ENCODE data around the gene PNPLA1.

PNPLA1 gene

GRCh38 chr6:36345681-36346466 is 76.0 kb downstream of the PNPLA1 start:
- H3K4me1 ChIP-seq (ENCODE audit: low read length) = peaks cover 15% of the 10 kb centered on the region
- no peaks in the 10 kb centered on the region for H3K9me3 ChIP-seq (ENCODE audit: insufficient read depth, low read length)

DNA sequence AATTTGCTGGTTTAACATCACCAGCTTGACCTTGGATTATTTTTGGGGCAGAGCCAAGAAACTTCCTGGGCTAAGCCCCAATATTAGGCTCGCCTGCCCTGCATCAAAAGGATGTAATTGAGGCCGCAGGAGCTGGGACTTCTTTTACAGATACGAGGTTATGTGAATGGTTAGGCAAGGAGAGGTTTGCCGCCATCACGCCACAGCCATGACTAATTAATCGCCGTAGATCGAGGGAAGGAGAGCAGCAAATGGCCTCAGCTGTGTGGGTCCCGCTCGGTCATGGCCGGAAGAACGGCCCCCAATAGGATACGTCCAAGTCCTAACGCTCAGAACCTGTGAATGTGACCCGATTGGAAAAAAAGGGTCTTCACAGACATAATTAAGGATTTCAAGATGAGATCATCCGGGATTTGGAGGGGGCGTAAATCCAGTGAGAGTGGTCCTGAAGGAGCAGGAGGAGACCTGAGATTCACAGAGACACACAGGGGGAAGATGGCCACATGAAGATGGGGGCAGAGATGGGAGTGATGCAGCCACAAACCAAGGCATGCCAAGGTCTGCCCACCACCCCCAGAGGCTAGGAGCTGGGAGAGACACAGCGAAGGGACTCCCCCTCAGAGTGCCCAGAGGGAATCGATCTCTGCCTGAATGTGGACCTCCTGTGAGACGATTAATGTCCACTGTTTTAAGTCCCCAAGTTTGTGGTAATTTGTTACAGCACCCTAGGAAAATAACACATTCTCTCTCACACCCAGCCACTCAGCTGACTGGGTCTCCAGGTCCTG is 76.8 kb downstream of the PNPLA1 start:
- Histone ChIP-seq H3K9me3 (ENCODE audit: insufficient read depth, low read length) (no peaks in the 10 kb centered on the region), H3K4me3 (ENCODE audit: low read length) (no peak overlapping the region), H3K27ac (ENCODE audit: low read length) (no peak overlapping the region), H2AFZ (ENCODE audit: low read depth, low read length) (no peak overlapping the region), H3K27me3 (ENCODE audit: low read depth, low read length) (0 out of 2 replicates have a peak, but pooled peaks cover 3% of the 10 kb centered on the region), H3K4me1 (ENCODE audit: low read length) (peaks cover 7% of the 10 kb centered on the region; the same call in 1 of the 2 replicates), H3K79me2 (ENCODE audit: low read length) (no peaks in the 10 kb centered on the region), H3K4me2 (ENCODE audit: low read length) (no peak overlapping the region), H4K20me1 (ENCODE audit: insufficient read depth, low read length) (no peaks in the 10 kb centered on the region), H3K9ac (ENCODE audit: low read length) (no peak overlapping the region), H3K36me3 (replicated peaks; ENCODE audit: low read depth, low read length) (no peaks in the 10 kb centered on the region)
- no peak for TF ChIP-seq EZH2phosphoT487 (IDR thresholded peaks at IDR 0.05; ENCODE audit: low read depth)
- TF ChIP-seq, protein P1, sequence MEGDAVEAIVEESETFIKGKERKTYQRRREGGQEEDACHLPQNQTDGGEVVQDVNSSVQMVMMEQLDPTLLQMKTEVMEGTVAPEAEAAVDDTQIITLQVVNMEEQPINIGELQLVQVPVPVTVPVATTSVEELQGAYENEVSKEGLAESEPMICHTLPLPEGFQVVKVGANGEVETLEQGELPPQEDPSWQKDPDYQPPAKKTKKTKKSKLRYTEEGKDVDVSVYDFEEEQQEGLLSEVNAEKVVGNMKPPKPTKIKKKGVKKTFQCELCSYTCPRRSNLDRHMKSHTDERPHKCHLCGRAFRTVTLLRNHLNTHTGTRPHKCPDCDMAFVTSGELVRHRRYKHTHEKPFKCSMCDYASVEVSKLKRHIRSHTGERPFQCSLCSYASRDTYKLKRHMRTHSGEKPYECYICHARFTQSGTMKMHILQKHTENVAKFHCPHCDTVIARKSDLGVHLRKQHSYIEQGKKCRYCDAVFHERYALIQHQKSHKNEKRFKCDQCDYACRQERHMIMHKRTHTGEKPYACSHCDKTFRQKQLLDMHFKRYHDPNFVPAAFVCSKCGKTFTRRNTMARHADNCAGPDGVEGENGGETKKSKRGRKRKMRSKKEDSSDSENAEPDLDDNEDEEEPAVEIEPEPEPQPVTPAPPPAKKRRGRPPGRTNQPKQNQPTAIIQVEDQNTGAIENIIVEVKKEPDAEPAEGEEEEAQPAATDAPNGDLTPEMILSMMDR (IDR thresholded peaks at IDR 0.05; ENCODE audit: low read depth, low read length) = no peak

More at GRCh38 chr6:36345681-36346466, 76.0 kb downstream of the PNPLA1 start:
- no peaks in the 10 kb centered on the region for H3K36me3 ChIP-seq (replicated peaks; ENCODE audit: low read depth, low read length)
- TF ChIP-seq EZH2phosphoT487 (IDR thresholded peaks at IDR 0.05; ENCODE audit: low read depth) = no peak
- TF ChIP-seq, protein P1 (IDR thresholded peaks at IDR 0.05; ENCODE audit: low read depth, low read length) = no peak
- no peak overlapping the region for H3K9ac ChIP-seq (ENCODE audit: low read length)
- no peak overlapping the region for H2AFZ ChIP-seq (ENCODE audit: low read depth, low read length)
- H3K27me3 ChIP-seq (ENCODE audit: low read depth, low read length) = 0 out of 2 replicates have a peak, but pooled peaks cover 5% of the 10 kb centered on the region
- no peak overlapping the region for H3K4me3 ChIP-seq (ENCODE audit: low read length)
- H3K79me2 ChIP-seq (ENCODE audit: low read length) = no peaks in the 10 kb centered on the region
- H3K4me2 ChIP-seq (ENCODE audit: low read length) = no peak overlapping the region
- H3K27ac ChIP-seq (ENCODE audit: low read length) = no peak overlapping the region
- H4K20me1 ChIP-seq (ENCODE audit: insufficient read depth, low read length) = no peaks in the 10 kb centered on the region

DNA sequence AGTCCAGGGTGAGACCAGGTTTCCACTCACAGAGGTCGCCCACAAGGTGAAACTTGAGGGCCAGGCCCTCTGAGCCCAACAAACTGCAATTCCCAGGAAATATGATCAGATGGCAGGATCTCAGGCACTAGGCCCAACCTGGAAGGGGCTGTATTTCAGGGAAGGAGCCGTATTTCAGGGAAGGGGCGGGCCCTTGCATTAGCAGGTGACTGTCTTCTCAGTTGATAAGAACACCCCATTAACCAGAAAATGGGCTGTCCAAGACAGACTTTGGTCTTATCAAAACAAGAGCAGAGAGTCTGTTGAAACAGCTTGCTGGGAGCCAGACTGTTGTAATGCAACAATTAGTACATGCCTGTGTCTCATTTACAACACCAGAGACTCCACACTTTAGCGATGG is 77.8 kb downstream of the PNPLA1 start:
- no peak overlapping the region for H3K9ac ChIP-seq (ENCODE audit: low read length)
- no peaks in the 10 kb centered on the region for H4K20me1 ChIP-seq (ENCODE audit: insufficient read depth, low read length)
- H2AFZ ChIP-seq (ENCODE audit: low read depth, low read length) = no peak overlapping the region
- H3K4me1 ChIP-seq (ENCODE audit: low read length) = peaks cover 6% of the 10 kb centered on the region; the same call in 1 of the 2 replicates
- no peak overlapping the region for H3K27ac ChIP-seq (ENCODE audit: low read length)
- TF ChIP-seq, protein P1 (IDR thresholded peaks at IDR 0.05; ENCODE audit: low read depth, low read length) = no peak
- TF ChIP-seq EZH2phosphoT487 (IDR thresholded peaks at IDR 0.05; ENCODE audit: low read depth) = no peak
- H3K4me3 ChIP-seq (ENCODE audit: low read length) = no peak overlapping the region
- H3K79me2 ChIP-seq (ENCODE audit: low read length) = no peaks in the 10 kb centered on the region
- peaks cover under 1% of the 10 kb centered on the region; the same call in 1 of the 2 replicates for H3K27me3 ChIP-seq (ENCODE audit: low read depth, low read length)
- H3K9me3 ChIP-seq (ENCODE audit: insufficient read depth, low read length) = peaks cover 2% of the 10 kb centered on the region; the same call in 1 of the 2 replicates
- H3K4me2 ChIP-seq (ENCODE audit: low read length) = no peak overlapping the region
- no peaks in the 10 kb centered on the region for H3K36me3 ChIP-seq (replicated peaks; ENCODE audit: low read depth, low read length)

GRCh38 chr6:36349240-36349639 is 79.4 kb downstream of the PNPLA1 start:
- no peak overlapping the region for H2AFZ ChIP-seq (ENCODE audit: low read depth, low read length)

More at GRCh38 chr6:36349240-36349639, 79.4 kb downstream of the PNPLA1 start:
- H3K4me3 ChIP-seq (ENCODE audit: low read length) = no peak overlapping the region
- H3K27ac ChIP-seq (ENCODE audit: low read length) = no peak overlapping the region
- no peaks in the 10 kb centered on the region for H3K79me2 ChIP-seq (ENCODE audit: low read length)
- H3K9ac ChIP-seq (ENCODE audit: low read length) = no peak overlapping the region
- peaks cover 6% of the 10 kb centered on the region; the same call in 1 of the 2 replicates for H3K9me3 ChIP-seq (ENCODE audit: insufficient read depth, low read length)
- H4K20me1 ChIP-seq (ENCODE audit: insufficient read depth, low read length) = no peaks in the 10 kb centered on the region
- no peaks in the 10 kb centered on the region for H3K36me3 ChIP-seq (replicated peaks; ENCODE audit: low read depth, low read length)
- TF ChIP-seq, protein P1 (IDR thresholded peaks at IDR 0.05; ENCODE audit: low read depth, low read length) = no peak
- no peak for TF ChIP-seq EZH2phosphoT487 (IDR thresholded peaks at IDR 0.05; ENCODE audit: low read depth)
- H3K4me2 ChIP-seq (ENCODE audit: low read length) = no peak overlapping the region
- peaks cover 6% of the 10 kb centered on the region; the same call in 1 of the 2 replicates for H3K4me1 ChIP-seq (ENCODE audit: low read length)
- H3K27me3 ChIP-seq (ENCODE audit: low read depth, low read length) = peaks cover 5% of the 10 kb centered on the region; the same call in 1 of the 2 replicates

Data from OCI-LY3 (cell line).